HG02623 (cell line): ENCODE measurements around the gene ARL6IP4.
A peak's percentile ranks its signal among the peaks of the same experiment; 100 is the strongest.

Experiments used
- ATAC-seq: cut with Tn5 transposase; IDR thresholded peaks from one replicate; pipeline ENCODE4 v1.9.1; 2021; ENCODE audit warnings: moderate library complexity; ENCODE audit not compliant: unreplicated experiment

ARL6IP4 gene

DNA sequence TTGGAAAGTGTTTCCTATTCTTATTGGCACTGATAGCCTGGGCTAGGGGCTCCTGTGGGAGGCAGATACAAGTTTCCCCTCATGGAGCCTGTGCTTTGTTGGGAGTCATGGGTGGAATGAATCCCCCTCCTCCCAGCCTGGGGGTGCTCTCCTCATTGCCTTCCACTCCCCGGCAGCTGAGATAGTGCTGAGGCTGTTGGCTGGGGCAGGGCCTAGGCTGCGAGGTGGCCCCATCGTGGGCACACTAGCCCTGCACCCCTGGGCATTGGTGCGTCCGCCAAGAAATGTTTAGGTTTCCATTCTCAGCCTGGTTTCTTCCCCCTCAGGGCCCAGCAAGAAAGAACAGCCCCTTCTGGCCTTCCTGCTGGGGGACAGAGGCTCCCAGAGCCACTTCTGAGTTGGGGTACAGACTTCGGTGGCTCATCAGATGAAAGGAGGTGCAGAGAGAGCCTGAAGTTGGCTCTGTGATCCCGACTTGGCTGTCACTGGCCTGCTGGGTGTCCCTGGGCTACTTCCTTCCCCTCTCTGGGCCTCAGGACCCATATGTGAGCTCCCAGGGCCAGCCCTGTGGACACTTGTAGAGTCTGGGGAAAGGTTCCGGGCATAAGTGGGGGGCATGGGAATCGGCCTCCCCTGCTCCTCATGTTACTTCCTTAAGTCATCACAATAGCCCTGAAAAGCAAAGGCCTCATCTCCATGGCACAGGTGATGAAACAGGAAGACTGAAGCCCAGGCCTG lies 2.7 kb upstream of the ARL6IP4 start:
- ATAC-seq = no peak

DNA sequence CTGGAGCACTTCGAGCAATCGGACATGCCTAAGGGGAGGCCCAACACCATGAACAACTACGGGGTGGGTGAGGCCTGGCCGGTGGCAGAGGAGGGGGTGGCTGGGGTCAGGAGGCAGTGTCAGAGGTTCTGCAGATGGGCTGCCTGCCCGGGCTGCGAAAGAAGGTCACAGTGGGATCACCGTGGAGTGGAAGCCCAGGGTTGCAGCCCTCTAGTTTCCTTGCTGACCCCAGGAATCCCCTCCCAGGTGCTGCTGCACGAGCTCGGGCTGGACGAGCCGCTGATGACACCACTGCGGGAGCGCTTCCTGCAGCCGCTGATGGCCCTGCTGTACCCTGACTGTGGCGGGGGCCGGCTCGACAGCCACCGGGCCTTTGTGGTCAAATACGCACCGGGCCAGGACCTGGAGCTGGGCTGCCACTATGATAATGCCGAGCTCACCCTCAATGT lies 1.9 kb upstream of the ARL6IP4 start:
- no peak for ATAC-seq

DNA sequence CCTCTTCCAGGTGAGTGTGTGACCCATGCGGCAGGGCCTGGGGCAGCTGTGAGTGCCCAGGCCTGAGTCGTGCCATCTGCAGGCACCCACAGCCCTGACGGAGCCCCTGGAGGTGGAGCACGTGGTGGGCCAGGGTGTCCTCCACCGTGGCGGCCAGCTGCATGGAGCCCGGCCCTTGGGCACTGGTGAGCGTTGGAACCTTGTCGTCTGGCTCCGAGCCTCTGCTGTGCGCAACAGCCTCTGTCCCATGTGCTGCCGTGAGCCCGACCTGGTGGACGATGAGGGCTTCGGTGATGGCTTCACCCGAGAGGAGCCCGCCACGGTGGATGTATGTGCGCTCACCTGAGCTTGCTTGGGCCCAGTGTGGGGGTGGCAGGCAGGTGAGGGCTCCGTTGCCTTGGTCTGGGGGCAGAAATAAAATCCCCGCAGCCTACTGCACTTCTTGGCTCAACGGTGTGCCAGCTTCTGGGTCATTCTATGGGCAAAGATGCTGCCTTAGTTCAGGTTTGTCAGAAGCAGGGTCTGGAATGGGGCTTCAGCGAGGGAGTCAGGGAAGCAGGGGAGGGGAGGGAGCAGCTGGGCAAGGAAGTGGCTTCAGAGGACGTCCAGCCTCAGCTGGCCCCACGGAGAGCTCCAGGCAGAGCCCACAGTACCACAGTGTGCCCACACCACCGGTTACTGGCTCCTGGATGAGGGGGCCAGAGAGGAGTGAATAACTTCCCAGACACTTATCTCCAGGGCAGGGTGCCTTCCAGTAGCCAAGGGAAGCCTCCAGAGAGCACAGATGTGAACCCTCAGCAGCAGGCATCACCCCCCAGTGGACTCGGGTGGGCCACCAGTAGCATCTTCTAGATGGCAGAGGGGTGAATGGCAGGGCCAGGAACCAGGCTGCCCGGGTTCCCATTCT lies 1.2 kb upstream of the ARL6IP4 start:
- ATAC-seq = no peak

DNA sequence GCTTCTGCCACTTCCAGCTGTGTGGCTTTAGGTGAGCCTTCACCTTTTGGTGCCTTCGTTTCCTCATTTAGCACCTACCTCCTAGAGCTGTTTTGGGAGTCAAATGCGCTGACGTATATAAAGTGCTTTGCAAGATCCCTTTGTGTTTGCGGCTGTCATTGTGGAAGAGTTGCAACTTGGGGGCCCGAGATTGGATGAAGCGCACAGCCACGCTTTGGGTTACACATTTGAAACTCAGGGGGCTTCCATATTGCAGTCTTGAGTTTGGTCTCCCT lies 636 bp upstream of the ARL6IP4 start:
- ATAC-seq = no peak

DNA sequence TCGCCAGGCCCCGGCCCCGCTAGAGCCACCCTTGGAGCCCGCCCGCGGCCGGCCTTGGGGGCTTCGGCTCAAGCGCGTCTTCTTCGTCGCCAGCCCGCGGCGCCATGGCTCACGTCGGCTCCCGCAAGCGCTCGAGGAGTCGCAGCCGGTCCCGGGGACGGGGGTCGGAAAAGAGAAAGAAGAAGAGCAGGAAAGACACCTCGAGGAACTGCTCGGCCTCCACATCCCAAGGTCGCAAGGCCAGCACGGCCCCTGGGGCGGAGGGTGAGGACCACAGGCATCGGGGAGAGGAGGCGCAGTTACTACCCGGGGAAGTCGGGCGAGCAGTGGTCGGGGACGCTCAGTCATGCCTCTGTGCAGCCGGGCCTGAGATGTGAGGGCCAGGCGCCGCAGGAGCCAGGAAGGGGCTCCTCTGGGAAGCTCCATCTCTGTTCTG lies 573 bp downstream of the ARL6IP4 start:
- peak; percentile 19 for ATAC-seq

DNA sequence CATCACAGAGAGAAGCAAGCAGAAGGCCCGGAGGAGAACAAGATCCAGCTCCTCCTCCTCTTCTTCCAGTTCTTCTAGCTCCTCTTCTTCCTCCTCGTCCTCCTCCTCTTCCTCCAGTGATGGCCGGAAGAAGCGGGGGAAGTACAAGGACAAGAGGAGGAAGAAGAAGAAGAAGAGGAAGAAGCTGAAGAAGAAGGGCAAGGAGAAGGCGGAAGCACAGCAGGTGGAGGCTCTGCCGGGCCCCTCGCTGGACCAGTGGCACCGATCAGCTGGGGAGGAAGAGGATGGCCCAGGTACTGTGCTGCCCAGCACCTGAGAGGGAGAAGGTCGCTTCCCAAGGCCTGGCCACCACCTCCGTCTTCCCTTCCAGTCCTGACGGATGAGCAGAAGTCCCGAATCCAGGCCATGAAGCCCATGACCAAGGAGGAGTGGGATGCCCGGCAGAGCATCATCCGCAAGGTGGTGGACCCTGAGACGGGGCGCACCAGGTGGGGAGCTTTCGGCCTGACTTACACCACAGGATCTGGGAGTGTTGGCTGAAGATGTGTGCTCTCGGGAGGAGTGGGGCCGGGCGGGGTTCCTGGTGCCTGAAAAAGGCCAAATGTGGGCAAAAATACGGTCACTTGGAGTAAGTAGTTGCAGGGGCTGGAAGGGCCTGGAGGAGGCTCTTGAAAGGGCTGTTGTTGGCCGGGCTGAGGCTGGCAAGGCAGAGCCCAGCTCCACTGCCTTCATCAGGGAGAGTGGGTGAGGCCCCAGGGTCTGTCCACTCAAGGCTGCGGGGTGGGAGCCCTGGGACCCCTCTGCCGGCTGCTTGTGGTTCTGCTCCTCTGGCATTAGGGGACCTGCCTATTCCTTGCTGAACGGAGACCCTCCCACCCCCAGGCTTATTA lies 1.4 kb downstream of the ARL6IP4 start:
- ATAC-seq = no peak

DNA sequence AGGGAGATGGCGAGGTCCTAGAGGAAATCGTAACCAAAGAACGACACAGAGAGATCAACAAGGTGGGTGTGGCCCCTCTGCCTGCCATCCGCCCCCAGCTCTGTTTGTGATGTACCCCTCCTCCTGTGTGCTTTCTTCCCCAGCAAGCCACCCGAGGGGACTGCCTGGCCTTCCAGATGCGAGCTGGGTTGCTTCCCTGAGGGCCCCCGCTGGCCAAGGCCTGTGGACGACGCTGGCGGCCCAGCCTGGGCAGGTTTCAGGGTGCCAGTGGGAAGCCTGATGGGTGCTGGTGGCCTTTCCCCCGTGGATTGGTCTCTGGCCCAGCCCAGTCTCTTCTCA lies 2.0 kb downstream of the ARL6IP4 start:
- ATAC-seq = no peak

DNA sequence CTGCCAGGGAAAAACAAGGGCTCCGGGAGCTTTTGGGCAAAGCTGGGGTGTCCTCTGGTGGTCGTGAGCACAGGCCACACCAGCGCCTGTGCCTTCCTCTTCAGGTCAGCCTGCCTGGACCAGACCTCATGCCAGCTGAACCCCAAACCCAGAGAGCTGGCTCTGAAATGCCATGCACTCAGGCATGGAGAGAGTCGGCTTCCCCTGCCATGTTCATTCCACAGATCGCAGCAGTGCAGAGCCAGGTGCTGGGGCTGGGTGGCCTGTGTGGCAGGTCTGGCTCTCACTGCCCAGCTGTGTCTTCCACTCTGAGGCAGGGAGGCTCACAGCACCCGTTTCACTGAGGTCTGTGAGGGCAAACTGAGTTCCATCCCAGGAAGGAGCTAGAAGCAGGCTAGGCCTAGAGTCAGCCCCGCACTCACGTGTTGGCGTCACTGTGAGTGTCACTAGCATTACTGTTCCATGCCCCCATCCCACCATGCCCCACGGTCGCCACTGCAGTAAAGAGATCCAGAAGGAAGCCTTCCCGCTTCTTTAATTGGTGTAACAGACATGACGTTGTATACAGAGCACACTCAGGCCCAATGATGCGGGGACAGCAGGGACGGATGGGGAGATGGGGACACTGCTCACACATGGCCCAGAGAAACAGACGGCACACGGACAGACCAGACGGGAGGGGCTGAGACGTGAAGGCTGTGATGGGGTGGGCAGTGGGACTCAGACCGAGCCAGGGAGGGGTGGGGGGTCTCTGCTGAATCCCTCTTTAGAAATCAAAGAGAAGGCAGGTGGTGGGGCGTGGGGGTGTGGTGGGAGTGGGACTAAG lies 2.7 kb downstream of the ARL6IP4 start:
- no peak for ATAC-seq

DNA sequence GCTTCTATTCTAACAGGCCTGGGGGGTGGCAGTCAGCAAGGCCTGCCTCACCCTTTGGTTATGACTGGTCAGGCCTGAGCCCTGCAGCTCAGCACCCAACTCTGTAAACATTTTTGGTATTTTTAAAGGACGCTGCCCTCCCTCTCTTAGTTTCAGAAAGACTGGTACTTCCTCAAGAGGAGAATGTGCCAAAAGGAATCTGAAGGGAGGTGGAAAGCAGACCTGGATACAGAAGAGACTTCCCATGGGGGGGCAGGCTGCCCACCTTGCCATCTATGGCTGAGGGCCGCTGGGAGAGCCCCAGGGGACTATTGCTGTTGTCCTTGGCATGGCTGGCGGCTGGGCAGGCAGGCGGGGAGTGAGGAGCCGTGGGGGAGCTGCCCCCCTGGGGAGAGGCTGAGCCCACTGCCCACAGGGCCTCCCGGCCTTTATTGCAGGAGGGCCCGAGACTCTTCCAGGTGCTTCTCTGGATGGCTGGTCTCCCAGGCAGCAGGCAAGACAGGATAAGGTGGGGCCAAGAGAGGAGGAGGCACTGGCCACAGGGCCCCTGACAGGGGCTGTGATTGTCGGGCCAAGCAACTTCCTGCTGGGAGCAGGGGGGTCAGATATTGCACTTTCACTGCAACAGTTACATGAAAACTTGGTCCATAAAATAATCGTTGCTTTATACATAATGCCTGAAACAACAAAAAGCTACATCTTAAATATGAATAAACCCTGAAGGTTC lies 3.5 kb downstream of the ARL6IP4 start:
- no peak for ATAC-seq

DNA sequence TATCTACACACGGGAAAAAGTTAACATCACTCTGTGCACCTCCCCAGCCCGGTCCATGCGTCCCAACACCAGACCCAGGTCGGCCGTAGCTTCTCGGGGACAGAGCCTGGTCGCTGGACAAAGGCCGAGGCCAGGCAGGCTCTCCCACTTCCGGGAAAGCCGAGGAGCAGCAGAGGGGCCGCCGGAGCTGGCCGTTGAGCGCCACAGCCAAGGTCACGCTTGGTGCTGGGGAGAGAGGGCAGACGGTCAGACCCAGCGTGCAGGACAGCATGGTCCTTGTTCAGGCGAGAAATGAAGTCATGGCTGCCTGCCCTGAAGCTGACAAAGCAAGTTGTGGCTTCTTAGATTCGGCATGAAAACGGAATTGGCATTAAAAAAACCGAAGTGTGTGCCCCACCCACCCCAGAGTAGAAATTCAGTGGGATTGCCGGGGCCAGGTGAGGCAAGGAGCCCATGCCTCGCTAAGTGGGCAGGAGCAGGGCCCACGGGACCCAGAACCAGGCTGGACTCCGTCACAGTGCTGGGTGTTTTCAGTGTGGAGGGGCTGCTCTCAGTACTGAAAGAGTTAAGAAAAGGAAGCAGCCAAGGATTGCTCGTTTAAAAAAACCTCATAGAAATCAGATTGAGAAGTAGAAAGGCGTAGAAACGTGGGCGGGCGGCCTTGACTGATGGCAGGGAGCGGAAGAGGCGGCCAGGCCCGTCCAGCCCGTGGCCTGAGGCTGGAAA lies 4.3 kb downstream of the ARL6IP4 start:
- ATAC-seq = no peak

DNA sequence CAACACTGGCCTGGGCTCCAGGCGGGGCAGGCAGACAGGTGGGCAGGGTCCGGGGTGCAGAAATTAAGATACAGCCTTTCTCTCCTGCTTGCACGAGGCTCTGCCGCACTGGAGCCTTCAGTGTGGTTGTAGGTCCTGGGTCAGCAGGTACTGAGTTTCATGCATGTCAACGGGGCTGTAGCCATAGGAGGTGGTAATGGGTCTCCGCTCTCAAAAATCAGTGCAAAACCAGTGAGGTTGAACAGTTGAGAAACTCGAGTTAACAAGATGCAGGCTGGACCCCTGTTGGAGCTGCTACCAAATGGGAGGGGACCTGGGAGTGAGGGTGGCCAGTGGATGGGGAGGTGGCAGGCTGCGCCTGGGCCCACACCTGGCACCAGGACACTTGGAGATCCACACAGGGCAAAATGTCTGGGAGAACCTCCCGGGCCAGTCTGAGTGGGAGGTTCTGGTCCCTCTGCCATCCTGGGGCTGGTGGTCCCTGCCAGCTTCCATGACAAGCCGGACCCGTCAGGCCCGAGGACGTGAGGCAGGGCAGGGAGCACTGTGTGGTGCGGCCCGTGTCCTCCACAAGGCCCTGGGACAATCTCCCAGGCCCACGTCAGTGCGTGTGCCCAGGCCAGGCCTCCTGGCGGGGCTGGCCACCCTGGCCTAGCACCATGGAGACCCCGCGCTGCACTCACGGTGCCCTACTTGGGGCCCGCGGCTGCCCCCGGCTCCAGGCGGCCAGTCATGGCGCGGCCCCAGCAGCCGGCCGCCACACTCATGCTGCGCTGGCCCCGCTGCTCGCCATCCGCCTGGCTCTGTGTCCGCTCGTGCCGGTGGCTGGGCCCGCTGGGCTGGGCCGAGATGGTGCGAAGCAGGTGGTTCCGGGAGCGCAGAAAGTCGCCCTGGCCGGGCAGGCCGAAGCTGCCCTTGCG lies 5.1 kb downstream of the ARL6IP4 start:
- ATAC-seq = no peak

DNA sequence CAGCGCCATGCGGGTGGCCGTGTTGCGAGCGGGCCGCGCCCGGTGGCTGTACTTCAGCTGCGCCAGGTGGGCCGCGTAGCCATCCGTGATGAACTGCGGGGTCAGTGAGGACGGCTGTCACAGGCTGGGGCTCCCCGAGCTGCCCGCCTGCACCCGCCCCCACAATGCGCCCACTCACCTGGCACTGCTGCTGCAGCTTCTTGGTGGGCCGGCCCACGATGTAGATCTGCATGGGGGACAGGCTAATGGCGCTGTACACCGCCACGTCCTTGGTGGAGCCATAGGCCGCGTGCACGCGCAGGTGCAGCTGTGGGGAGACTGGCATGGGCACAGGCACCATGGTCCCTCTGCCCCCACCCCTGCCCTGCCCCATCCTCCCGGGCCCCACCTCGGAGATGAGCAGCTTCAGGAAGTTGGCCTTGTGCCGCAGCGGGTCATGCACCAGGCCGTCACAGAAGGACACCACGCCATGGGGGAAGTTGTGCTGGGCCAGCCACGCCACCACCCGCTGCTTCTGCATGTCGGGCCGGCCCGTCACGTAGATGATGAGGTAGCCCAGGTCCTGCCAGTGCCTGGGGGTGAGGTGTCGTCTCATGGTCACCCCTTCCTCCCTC lies 5.9 kb downstream of the ARL6IP4 start:
- ATAC-seq = no peak

DNA sequence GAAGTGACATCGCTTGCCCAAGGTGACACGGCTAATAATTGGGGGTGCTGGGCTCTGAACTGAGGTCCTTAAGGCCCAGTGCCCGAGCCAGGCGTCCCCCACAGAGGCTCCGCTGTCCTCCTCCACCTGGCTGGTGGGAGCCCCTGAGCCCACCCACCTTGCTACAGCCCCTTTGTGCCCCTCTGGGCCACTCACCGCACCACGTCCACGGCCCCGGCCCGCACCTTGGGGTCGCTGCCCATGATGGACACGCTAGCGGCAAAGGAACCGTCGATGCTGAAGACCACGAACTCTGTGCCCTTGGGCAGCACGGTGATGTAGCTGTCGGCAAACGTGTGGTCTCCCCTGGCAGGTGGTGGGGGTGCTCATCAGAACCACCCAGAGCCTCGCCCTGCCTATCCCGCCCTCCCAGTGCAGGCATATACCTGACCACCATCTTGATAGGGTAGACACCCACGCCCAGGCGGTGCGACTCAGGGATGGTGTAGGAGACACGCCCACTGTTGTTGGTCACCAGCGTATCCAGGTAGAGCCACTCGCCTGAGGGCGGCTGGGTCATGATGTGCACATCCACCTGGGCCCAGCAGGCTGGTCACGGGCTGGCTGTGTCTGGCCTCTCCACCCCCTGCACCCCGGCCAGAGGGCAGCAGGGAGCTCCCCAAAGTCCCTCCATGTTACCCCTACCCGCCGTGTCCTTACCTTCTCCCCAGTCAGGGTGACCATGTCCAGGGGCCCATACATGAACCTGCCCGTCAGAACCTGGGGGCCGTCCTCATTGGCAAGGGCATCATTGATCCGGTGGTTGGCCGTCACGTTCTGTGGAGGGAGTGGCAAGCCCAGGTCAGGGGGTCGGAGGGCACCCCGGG lies 6.8 kb downstream of the ARL6IP4 start:
- ATAC-seq = no peak

DNA sequence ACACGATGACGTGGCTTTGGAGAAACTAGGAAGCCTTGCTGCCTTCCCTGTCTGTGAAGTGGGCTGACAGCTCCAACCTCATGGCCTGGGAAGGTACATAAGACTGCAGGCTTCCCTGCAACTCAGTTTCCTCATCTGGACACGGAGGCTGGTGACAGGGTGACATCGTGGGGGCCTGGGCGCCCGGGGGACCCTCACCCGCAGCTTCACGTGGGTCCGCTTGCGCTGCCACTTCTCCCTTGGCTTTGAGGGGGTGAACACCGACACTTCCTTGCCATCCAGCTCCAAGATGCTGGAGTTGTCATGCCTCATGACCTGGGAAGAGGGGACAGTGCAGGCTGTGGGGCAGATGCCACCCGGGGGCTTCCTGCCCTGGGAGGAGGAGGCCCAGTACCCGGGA lies 7.6 kb downstream of the ARL6IP4 start:
- ATAC-seq = no peak

DNA sequence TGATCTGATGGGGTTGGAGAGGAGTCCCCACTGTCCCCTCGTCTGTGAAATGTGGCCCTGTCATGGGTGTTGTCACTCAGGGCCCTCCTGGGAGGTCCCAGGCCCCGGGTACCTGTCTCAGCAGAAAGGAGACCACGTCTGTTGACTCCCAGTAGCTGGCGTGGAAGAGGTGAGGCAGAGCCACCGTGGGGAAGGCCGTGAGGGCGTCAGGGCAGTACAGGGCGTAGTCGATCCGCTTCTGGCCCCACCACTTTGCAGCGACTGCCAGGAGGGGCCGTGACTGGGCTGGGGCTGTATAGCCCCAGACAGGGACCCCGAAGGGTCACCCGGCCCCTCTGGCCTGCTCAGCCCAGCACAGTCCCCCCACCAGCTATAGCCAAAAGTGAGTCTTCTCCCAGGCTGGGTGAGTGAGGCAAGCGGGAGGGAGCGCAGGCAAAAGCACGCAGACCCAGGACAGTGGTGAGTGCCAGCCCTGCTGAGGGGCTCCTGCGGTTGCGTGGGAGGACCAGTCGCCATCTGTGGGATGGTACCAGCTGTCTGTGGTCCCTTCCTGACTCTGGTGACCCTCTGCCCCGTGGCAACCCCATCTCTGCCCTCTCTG lies 8.2 kb downstream of the ARL6IP4 start:
- ATAC-seq = no peak

DNA sequence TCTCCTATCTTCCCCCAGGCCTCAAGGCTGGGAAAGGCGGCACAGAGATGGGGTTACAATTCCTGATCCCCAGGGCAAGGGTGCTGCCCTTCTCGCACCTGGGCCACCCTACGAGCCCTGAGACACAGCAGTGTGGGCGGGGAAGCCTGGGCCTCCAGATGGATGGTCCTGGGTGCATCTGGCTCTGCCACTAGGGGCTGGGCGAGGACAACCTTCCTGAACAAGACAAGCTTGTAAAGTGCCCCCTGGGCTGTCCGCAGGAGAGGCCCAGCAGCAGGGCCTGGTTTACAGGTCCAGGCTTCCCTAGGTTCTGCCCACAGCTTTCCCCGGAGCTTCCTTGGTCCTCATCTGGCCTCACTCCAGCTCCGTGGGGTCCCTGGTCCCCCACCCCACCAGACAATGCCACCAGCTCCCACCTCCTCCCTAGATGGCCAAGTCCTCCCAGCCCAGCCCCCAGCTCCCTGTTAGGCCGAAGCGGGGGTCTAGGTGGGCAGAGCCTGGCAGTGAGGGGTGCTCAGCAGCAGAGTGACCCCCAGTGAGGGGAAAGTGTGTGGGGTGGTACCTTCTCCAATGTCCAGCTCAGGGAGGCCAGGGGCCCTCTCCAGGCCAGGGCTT lies 8.9 kb downstream of the ARL6IP4 start:
- no peak for ATAC-seq
